Activated CD4-positive, alpha-beta T cell treated with anti-CD3 and anti-CD28 coated beads, Interleukin-2, amount 50 U/mL, for 1 hour (primary cell): ENCODE measurements around the gene FOXR1.

Source experiments
- DNase-seq: peaks from one replicate; pipeline ENCODE4 v3.0.0-alpha.2; 2020

FOXR1 gene, protein sequence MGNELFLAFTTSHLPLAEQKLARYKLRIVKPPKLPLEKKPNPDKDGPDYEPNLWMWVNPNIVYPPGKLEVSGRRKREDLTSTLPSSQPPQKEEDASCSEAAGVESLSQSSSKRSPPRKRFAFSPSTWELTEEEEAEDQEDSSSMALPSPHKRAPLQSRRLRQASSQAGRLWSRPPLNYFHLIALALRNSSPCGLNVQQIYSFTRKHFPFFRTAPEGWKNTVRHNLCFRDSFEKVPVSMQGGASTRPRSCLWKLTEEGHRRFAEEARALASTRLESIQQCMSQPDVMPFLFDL

DNA sequence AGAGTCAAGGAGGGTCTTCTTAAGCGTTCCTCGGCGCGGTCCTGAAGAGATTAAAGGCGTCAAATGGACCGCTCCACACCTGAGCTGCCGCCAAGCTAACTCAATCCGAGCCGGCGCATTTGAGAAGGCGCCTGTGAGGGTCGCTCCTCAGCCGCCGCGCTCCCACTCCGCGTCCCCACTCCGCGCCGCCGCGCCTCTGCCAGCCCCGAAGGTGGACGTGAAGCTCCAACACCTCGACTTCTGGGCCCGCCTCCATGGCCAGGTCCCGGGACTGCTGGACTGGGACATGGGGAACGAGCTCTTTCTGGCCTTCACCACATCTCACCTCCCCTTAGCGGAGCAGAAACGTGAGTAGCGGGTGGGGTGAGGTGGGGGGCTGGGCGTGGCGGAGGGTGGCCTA, at the start of gene FOXR1:
FOXR1 (plus strand) TSS at position 116 of the 400 bp plus-strand sequence; CDS start at position 287, 171 bp downstream.
- DNase-seq = no peak

DNA sequence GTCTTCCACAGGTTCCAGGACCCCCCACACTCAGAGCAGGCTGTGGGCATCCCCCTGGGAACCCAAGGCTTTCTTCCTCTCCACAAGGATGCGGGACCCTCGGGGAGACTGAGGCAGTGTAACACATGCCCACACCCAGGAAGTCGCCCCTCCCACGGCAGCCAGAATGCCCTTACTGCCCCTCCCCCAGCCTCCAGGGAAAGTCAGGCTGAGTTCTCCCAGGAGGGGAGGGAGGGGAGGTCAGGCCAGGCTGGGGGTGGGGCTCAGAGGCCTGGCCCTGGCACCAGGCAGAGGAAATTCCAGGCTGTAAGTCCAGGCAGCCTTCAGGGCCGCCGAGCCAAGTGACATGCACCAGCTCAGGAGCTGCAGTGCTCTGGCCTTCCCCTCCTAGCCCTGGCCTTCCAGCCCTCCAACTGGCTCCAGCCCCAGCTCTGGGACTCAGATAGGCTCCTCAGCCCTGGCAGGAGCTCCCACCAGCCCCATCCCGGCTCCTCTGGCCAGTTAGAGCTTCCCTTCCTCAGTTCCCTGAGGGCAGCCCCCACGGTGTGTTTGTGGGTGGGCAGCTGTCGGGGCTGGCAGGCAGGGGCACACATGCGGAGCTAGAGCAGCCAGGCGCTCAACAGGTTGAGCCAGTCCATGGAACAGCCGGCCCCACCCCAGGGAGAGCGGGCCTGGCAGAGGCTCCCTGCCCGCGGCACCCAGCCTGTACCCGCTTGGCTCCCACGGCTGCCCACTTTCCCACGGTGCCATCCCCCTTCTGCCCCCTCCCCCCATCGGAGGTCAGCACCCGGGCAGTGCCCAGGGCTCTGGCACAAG, 49.4 kb upstream of the FOXR1 start:
- no peak for DNase-seq

DNA sequence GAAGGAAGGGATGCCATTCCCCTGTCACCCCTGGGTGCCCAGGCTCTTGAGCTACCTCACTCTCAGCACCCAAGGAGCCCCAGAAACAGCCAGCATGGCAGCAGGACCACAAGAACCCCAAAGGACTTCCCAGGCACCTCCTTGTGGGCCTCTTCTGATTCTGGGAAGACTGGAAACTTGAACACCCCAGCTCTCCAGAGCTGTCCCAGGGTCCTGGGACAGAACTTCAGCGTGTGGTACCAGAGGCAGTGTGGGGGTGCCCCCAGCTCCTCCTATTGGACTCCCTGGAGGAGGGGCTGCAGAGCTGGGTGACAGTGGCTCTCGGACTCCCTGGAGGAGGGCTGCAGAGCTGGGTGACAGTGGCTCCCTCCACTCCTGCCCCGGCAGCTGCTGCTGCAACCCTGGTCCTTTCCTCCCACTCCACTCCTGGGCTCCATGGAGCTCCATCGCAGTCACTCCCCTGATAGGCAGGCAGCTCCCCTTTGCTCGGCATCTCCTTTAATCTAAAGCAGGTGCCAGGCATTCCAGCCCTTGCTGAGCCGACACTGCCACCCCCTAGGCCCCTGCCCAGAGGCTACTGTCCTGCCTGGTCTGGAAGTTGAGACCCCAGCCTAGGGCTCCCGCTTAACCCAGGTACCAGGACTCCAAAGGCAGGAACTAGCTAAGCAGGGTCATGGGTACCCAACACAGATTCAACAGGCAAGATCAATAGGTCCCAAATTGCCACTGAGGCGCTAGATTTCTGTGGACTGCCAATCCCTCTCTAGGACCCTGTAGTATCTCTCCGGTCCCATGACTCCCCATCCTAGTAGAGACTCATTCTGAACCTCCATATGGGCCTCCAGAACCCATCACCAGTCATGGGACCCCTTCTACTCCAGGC, 48.6 kb upstream of the FOXR1 start:
- no peak for DNase-seq

DNA sequence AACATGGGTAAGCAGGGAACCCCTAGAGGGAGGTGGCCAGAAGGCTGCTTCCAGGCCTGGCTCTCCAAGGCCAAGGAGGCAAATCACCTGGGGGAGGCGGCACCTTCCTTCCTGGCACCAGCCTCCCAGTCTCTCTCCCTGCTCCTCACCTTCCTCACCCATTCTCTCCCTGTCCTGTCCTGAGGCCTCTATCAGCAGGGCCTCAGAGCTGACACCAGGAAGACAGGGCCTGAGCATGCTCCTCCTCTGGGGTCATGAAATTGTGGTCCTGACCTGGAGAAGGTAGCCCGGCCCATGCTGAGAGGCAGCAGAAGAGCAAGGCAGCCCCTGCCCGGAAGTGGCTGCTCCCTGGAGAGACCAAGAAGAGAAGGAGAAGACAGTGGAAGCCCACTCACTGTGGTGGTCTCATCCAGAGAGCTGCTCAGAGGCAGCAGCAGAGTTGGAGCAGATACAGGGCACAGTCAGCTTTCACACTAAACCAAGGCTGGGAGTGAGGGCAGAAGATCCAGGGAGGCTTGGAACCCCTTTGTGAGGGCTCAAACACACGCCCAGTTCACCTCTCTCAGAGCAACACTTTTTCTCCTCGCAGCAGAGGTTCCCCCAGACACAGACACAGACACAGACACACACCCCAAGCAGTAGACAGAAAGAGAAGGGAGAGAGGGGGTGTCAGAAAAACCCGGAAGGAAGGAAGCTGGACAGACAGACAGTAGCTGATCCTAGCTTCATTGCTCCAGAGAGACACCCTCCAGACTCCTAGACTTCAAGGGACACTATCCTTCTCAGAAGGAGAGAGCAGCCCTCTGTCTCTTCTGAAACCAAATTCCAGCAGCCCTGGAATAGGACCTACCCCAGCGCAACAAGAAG, 47.6 kb upstream of the FOXR1 start:
- no peak for DNase-seq

DNA sequence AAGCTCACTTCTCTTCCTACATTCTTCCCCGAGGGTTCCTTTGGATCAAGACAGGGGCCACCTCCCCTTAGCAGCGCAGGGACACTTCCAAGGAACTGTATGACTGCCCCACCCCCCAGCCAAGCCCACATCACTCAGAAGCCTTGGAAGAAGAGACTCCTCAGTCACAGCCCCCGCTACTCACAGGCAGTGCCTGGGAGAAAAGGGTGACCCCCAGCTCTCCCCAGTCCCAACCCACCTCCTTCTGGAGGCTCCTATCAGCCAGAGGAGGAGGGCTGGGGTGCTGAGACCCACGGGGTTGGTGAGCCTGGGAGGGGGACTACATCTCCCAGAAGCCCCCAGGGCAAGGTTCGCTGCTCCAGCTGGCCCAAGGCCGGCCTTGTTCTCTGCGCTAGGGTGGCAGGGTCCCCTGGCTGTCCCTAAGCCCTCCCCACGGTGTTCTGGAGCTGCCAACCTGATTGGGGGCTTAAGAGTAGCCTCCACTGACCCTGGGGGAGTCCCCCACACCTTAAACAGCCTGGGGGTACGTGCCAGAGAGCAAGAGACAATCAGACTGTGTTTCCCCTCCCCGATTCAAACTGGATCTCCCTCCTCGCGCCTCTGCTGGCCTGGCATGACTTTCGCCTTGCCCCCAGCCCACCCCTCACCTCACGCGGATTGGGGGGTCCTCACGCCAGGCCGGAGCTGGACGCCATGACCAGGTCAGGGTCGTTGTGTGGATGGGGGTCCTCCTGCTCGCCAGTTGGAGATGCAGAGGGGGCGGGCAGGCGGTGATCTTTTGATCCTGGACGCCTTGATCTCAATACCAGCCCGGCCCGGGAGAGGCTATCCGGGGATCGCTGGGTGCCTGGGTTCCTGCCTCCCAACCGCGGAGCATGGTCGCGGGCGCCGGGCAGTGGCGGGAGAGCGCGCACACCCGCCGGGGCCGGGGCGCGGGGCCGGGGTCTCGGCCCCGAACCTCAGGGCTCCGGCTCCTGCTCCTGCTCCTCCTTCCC, 46.7 kb upstream of the FOXR1 start:
- DNase-seq = peak; percentile 56

- DNase-seq = no peak
Measured at GRCh38 chr11:118927554-118928100, 43.9 kb upstream of the FOXR1 start.

DNA sequence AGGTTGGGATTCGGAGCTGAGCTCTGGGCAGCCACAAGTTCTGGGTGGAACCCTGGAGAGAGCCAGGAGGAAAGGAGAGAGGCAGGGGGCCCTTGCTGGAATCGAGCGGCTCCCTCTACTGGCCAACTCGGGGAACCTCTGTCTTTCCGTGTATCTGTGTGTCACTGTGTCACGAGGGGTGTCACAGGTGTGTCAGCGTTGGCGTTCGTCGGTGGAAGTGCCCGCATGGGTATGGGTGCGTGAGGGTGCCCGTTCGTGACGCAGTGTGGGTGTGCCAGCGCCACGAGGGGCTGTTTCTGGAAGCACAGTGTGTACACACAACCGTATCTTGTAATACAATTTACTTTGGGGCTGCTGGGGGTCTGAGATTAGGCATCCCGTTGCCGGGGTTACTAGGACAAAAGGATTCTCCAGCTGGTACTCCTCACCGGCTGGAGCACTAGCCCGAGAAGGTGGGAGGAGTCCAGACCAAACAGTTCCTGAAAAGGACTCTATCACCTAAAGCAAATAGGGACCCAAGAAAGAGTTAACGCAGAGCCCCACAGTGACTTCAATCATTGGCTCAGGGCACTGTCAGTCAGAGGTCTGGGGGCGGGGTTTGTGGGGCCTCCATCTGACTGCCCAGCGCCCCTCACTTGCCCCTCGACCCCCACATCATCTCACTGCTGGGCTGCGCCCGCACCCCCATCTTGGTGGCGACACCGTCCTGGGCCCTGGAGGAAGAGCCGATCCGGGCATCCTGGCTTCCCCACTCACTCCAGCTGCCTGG, 43.3 kb upstream of the FOXR1 start:
- DNase-seq = peak; percentile 94

- peak; percentile 40 for DNase-seq
Measured at GRCh38 chr11:118928870-118929500, 42.6 kb upstream of the FOXR1 start.

- DNase-seq = peak; percentile 82
Measured at GRCh38 chr11:118929501-118930093, 42.0 kb upstream of the FOXR1 start.

GRCh38 chr11:118930094-118930712, 41.4 kb upstream of the FOXR1 start:
- peak; percentile 88 for DNase-seq

- DNase-seq = no peak
Measured at GRCh38 chr11:118931571-118931970, 40.0 kb upstream of the FOXR1 start.

GRCh38 chr11:118933486-118933885, 38.1 kb upstream of the FOXR1 start:
- DNase-seq = no peak

GRCh38 chr11:118935376-118935775, 36.2 kb upstream of the FOXR1 start:
- DNase-seq = no peak

DNA sequence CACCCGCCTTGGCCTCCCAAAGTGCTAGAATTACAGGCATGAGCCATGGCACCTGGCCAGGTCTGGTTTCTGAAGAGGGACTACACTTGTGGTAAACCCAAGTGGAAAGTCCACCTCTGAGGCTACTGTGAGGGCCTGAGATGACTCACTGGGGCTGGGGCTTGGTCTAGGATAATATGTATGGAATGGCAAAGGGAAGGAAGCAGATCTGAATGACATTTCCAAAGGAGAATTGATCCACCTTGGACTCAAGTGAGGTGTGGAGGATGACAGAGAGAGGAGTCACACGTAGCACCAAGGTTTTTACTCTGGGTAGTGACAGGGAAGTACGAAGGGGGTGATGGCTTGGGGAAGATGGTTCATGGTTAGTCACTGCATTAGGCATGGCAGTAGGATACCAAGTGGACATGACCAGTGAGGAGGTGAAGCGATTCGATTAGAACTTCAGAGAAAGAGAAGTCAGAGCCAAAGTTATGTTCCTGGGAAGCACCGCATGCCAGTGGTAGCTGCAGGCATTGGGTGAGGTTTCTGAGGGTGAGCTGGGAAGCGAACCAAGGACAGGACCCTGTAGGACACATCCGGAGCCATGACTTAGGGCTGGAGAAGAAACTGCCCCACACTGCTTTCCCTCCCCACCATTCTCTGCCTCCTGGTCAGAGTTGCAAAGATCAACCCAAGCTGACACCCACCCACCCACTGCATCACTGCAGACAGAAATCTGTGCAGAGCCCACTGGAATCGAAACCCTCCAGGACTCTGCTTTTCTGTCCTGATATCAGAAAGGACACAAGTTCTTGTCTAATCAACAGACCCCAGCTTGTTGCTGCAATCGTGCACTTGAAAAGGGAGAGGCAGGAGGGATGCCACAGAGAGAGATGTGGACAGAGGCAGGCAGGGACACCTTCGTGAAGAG, 32.8 kb upstream of the FOXR1 start:
- DNase-seq = no peak

DNA sequence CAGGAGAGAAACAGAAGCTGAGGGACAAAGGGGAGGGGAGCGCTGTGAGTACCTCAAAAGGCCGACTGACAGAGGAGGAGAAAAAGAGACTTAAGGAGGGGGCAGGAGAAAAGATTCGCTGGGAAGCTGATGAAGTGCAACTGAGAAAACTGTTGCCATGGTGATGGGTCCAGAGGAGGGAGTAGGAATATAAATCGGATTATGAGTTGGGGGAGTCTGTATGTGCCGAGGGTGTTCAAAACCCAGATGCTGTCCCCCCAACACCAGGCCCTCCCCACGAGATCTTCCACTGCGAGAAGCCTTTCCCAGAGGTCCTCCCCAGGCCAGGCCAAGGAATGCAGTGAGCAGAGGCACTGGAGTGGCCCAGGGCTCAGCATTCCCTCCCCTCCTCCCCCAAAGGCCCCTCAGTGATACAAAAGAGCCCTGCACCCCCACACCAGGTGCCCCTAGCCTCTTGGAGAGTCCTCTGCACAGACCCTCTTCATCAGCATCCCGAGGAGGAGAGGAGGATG, 32.1 kb upstream of the FOXR1 start:
- no peak for DNase-seq

DNA sequence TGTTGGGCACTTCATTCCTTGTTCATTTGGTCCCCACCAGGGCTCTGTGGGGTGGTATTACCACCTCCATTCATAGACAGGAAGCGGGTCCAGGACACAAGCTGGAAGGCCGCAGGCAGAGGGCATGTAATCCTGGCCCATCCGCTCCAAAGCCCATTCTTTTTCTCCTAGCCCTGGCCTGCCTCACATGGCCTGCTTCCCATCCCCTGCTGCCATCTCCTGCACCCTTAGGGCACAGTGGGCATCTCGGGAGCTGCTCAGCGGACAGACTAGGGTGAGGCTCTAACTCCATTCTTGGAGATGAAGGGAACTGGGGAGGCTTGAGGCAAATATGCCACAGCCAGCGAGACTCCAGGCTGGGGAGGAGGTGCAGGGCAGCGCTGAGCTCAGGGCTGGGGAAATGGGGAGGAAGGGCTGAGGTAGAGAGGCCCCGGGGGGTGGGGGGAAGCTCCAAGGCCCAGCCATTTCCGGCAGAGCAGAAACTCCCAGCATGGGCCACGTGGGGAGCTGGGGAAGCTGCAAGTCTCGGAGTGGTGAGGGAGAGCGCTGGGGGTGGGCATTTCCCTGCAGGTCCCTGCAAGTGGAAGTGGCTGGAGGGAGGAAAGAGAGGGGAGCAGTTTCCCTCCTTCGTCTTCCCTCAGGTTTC, 31.5 kb upstream of the FOXR1 start:
- peak; percentile 44 for DNase-seq

GRCh38 chr11:118947091-118947490, 24.5 kb upstream of the FOXR1 start:
- DNase-seq = no peak
